ENCODE data around the gene ARHGAP45. TPM values are rescaled to one million over a fixed set of nuclear protein-coding genes. Genes with fewer than 3 reads are reported as not detected.

The ARHGAP45 gene
- total and polyA plus RNA-seq, 2 of the 8 experiments (the other 6 are each of a cell fraction or from before 2014, with no cell fraction given) = 31.4 to 41.8 TPM

- Histone ChIP-seq H2BK12ac (ENCODE audit: low read depth, low read length) (0 out of 2 replicates have a peak overlapping the region, but pooled peaks have one; percentile 17), H2AK5ac (ENCODE audit: low read depth, low read length) (peak overlapping the region; percentile 24; the same call in 1 of the 2 replicates), H3K27me3 (replicated peaks in 1 of 4; ENCODE audit: control insufficient read depth in 3 of 4, extremely low read depth in 1 of 4, insufficient read depth in 3 of 4, low read length in 3 of 4) (peaks cover 0 to 7% (median 3%) of the 10 kb centered on the region in 4 experiments; a peak in 4 of 7 replicates), H3K79me1 (ENCODE audit: low read depth, low read length) (peaks cover 5% of the 10 kb centered on the region), H3K23me2 (ENCODE audit: low read depth, low read length) (peaks cover 3% of the 10 kb centered on the region; the same call in 1 of the 2 replicates), H3K36me3 (ENCODE audit: control insufficient read depth in 2 of 4, insufficient read depth in 4 of 4, low read length in 3 of 4) (peaks cover 0 to 20% (median 3%) of the 10 kb centered on the region in 4 experiments; a peak in 2 of 8 replicates), H3K79me2 (ENCODE audit: control insufficient read depth in 1 of 2, insufficient read depth in 2 of 2, low read length in 2 of 2) (no peaks in the 10 kb centered on the region), H3K27ac (ENCODE audit: low read depth, low read length) (no peak overlapping the region), H3K56ac (replicated peaks; ENCODE audit: insufficient read length, low read depth, low read length) (no peak overlapping the region), H2AFZ (ENCODE audit: low read length) (no peak overlapping the region), H3K9ac (replicated peaks in 1 of 4; ENCODE audit: extremely low read depth in 1 of 4, low read depth in 3 of 4, low read length in 3 of 4) (no peak overlapping the region), H3K23ac (ENCODE audit: insufficient read length) (no peak overlapping the region), H3K9me3 (ENCODE audit: insufficient read depth in 2 of 2, low read depth in 1 of 2, low read length in 1 of 2) (no peaks in the 10 kb centered on the region), H4K8ac (ENCODE audit: extremely low read depth, insufficient read depth, low read length) (no peak overlapping the region; the same call in 1 of the 2 replicates), H4K91ac (replicated peaks; ENCODE audit: insufficient read length, low read length) (no peak overlapping the region), H3K4me1 (replicated peaks in 1 of 4; ENCODE audit: control insufficient read depth in 3 of 4, insufficient read depth in 4 of 4, low read length in 3 of 4) (peaks cover 0 to 6% (median 1%) of the 10 kb centered on the region in 4 experiments; a peak in 4 of 7 replicates), H3K18ac (ENCODE audit: extremely low read depth, low read length) (no peak overlapping the region), H3K14ac (ENCODE audit: insufficient read length) (no peak overlapping the region), H2BK120ac (replicated peaks; ENCODE audit: low read depth, low read length) (no peak overlapping the region), H4K20me1 (replicated peaks in 1 of 2; ENCODE audit: control insufficient read depth in 1 of 2, insufficient read depth in 2 of 2, low read length in 2 of 2) (peaks cover 1 to 8% of the 10 kb centered on the region in 2 experiments), H2BK20ac (ENCODE audit: low read length) (no peak overlapping the region), H2BK15ac (ENCODE audit: low read length) (no peak overlapping the region), H3K4ac (replicated peaks; ENCODE audit: insufficient read length, low read depth, low read length) (no peak overlapping the region), H3K4me2 (ENCODE audit: insufficient read depth in 1 of 2, low read depth in 2 of 2, low read length in 2 of 2) (peak overlapping the region in 1 of 2 experiments; percentile 64; a peak in 1 of 4 replicates), H2BK5ac (ENCODE audit: low read depth, low read length) (no peak overlapping the region), H4K5ac (ENCODE audit: insufficient read length, low read depth, low read length) (no peak overlapping the region), H3K4me3 (ENCODE audit: extremely low read depth in 1 of 4, insufficient read depth in 2 of 4, low read depth in 3 of 4, low read length in 4 of 4) (no peak overlapping the region)
- WGBS, 2 experiments (ENCODE audit: extremely low coverage in 1 of 2, insufficient coverage in 1 of 2, insufficient read length in 1 of 2, insufficient replicate concordance in 2 of 2, low coverage in 1 of 2, low lambda C conversion rate in 2 of 2, missing lambda C conversion rate in 1 of 2) = 93% methylated on average over 11 of the region's 11 CpGs; no CpG with 5 or more reads in 1 of the 2 experiments
- ChIA-PET POLR2A (ENCODE audit: partially characterized antibody) (interaction anchor here (0.6 to 7.1 kb wide), 14 partner anchors 8 to 197 kb away, joined by 3 to 52 read pairs (median 6); partner anchors contain the start of genes ABCA7, CIRBP and CNN2), CTCF (ENCODE audit: partially characterized antibody) (interaction anchor here (1.0 to 3.7 kb wide), 9 partner anchors 8 to 172 kb away, joined by 3 to 24 read pairs (median 4); partner anchors contain the start of gene ABCA7)
- DNase-seq (ENCODE audit: low read depth in 1 of 2, low spot score in 2 of 2) (no peak), FAIRE-seq (no peak)
- TF ChIP-seq KDM1A (IDR thresholded peaks at IDR 0.05; ENCODE audit: borderline replicate concordance, low read length) (peak; percentile 90; the same call in 1 of the 2 replicates), SP1 (IDR thresholded peaks at IDR 0.05; ENCODE audit: low read depth, low read length) (no peak)
Observed at GRCh38 chr19:1072371-1073015, 5.5 kb downstream of the ARHGAP45 start.
